Stimulated activated CD4-positive, alpha-beta T cell treated with anti-CD3 and anti-CD28 coated beads, Interleukin-2, amount 100 ng/mL, for 24 hours (primary cell): ENCODE data around the gene RXRA.

Experiments
- DNase-seq, 2 donors: peaks; one replicate each; pipeline ENCODE4 v3.0.0-alpha.2; 2020

The RXRA gene

DNA sequence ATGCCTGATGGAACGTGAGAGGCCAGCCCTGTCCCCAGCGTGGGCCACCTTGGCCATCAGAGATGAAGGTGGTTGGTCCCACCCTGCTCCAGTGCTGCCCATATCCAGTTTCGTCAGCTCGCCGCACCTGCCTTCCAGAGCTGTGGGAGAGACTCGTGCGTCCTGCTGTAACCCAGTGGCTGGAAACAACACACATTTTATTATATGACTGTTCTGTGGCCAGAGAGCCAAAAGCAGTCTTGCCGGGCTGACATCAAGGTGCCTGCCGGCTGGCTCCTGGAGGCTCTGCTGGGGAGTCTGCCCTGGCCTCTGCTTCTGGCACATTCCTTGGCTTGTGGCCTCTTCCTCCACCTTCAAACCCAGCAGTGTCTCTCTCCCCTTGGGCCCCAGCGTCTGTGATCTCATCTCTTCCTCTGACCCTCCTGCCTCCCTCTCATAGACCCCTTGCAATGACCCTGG lies 94.7 kb downstream of the RXRA start:
- DNase-seq: no peak

DNA sequence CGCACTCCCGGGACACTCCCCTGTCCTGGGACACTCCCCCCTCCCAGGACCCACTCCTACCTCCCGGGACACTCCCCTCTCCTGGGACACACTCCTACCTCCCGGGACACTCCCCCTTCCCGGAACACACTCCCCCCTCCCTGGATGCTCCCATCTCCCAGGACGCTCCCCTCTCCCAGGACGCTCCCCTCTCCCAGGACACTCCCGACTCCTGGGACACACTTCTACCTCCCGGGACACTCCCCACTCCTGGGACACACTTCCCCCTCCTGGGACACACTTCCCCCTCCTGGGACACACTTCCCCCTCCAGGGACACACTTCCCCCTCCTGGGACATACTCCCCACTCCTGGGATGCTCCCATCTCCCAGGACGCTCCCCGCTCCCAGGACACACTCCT lies 95.6 kb downstream of the RXRA start:
- DNase-seq: no peak

DNA sequence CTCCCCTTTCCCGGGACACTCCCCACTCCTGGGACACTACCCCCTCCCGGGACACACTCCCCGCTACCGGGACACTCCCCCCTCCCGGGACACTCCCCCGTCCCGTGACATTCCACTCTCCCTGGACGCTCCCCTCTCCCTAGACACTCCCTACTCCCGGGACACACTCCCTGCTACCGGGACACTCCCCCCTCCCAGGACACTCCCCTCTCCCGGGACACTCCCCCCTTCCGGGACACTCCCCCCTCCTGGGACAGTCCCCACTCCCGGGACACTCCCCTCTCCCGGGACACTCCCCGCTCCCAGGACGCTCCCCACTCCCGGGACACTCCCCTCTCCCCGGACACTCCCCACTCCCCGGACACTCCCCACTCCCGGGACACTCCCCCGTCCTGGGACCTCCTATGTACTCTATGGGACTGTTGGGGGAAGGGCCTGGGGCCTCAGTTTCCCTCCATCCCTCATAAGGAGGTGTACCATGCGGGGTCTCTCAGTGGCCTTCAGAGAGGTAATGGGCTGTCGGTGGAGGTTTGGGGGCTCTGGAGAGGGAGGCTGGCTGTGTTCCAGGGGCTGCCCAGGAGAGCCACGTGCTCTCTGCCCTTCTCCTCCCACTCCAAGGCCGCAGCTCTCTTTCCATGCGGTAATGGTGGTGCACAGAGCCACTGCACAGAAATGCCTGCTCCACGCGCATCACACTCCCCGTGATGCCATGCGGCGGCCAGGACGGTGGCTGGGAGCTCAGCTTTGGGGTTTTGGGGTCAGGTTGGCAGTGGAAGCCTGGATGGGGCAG lies 96.2 kb downstream of the RXRA start:
- no peak for DNase-seq

DNA sequence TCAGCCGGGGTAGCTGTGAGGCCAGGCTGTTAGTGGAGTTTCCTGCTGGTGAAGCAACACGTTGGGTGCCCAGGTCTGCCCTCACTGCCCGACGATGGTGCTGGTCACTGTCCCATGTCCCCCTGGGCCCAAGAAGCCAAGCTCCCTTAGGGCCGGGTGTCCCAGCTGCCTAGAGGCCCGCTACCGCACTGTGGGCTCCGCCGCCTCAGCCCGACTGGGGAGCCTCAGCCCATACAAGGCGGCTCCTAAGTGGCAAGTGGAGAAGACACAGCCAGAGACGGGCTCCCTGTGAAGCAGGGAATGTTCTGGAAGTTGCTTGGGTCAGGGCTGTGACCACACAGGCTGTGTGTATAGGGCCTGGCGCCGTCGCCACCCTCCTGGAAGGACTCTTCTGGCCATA lies 96.9 kb downstream of the RXRA start:
- DNase-seq: no peak

DNA sequence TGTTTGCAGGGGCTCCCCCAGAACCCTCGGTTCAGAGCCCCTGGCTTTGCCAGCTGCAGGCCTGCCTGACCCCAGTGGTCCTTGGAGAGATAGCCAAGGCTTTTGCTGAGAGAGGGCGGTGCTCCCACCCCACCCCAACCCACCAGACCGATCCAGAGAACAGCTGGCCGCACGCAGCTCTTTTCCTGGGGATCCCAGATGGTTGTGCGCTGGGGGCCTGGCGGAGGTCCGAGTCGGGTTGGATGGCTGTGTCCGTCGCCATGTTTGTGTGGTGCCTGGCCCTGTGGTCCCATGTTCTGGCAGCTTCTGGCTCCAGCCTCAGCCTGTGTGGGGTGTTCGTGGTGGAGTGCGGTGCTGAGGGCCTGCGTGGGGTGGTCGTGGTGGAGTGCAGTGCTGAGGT lies 97.5 kb downstream of the RXRA start:
- DNase-seq: no peak

DNA sequence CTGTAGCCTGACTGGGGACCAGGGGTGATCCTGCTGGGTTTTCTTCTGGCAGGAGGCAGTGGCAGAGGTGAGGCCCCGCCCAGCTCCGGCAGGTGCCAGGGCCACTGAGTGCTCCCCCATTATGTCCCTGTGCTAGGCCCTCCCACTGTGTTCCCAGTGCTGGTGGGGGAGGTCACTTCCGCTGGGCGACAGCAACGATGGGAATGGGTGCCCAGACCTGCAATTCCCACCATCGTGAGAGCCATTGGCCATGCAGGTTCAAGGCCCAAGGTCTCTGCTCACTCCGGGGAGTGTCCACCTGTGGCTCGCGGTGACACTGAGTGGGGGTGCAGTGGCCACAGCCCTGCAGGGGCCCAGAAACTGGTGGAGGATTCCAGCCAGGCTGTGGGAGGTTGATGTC lies 98.6 kb downstream of the RXRA start:
- no peak for DNase-seq

DNA sequence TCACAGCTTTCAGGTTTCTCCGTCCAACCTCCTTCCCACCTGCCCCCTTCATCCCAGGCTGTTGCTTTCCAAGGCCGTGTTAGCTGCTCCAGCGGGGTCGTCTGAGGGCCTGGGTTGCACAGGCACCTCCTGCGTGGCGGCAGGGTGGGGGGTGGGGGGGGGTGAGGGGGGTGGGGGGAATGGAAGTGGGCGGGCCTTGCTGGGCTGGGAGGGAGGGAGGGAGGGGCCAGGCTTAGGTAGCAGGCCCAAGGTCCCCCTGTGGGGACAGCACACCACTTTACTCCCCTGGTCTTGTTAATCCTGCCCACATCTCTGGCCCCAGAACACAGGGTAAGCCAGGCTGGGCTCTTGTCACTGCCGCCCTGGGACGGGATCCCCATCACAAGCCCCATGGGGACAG lies 99.1 kb downstream of the RXRA start:
- no peak for DNase-seq

DNA sequence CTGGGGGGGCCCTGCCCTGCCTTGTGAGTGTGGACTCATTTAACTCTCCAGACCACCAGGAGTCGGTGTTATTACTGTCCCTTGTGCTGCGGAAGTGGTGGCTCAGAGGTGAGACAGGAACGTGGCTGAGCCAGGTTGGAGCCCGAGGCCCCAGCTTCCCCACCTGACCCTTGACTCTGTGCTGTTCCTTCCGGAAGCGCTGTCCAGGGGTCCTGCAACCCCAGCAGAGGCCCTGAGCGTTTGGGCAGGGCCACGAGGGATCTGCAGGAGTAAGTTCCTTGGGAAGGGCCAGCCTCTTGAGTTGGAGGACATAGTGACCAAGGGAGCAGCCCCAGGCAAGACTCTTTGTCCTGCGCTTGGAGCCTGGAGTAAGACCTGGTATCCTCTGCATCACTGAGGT lies 99.6 kb downstream of the RXRA start:
- no peak for DNase-seq

DNA sequence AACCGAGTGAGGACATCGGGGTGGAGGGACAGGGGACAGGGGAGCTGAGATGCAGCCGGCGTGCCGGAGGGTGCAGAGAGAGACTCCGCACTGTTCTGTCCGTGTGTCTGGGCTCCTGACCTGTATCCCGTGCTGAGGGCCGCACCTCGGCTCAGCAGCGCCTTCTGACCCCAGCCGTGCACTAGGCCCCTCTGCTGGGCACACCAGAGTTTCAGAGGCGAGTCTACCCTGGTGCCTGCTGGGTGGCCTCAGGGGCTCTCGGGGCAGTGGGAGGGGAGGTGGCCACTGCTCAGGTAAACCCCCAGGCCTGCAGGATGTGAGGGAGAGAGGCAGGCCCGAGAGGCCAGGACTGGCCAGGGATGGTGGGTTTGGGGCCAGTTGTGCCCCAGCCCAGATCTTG lies 100.2 kb downstream of the RXRA start:
- no peak for DNase-seq

DNA sequence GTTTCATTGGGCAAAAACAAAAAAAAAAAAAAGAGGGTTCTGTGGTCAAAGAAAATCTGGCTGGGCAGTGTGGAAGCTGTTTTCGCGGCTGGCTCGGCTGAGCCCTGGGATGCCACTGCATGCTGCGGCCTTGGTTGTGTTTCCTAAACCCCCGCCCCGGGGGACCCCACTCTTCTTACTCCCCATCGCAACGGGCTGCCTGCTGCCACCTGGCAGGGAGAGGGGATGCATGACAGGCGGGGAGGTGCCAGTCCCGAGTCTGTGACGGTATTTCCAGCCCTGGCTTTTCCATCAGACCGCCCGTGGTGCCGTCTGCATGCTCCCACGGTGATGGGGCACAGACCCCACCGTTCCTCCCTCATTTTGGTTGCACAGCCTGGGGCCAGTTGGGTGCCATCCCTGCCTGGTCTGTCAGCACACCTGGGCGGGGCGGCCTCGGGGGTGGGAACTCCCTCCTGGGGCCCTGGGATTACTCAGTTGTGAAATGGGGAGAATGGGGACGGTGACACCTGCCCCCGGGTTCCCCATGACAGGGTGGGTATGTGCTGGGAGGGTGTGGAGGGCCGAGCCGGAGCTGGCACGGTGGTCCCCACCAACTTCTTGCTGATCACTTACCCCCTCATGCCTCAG lies 101.0 kb downstream of the RXRA start:
- no peak for DNase-seq

DNA sequence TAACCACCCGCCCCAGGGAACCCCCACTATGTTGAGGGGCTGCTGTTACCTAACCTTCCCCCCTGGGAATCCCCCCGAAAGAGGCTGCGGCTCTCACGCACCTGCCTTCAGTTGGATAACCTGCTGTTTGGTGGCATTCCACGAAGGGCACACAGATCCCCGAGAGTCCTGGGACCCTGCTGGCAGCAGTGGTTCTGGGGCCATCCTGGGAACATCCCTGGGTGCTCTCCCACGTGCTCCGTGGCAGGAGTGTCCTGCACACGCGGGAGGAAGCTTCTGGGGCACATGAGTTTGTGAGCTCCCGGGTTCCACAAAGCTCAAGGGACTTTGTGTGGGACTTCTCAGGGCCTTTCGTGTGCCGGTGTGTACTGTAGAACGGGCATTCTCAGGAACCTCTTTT lies 102.3 kb downstream of the RXRA start:
- DNase-seq: no peak

DNA sequence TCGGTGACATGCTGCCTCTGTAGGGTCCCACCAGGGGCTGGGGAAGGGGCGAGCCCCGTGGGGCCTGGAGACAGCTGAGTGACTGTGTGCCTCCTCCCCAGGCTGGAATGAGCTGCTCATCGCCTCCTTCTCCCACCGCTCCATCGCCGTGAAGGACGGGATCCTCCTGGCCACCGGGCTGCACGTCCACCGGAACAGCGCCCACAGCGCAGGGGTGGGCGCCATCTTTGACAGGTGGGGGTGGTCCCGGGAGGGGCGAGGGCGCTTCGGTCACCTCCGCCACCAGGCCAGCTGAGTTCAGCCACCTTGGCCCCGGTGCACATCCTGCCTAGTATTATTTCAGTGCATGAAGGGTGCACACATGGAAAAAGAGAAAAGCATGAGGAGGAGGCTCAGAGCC lies 102.8 kb downstream of the RXRA start:
- DNase-seq: no peak

DNA sequence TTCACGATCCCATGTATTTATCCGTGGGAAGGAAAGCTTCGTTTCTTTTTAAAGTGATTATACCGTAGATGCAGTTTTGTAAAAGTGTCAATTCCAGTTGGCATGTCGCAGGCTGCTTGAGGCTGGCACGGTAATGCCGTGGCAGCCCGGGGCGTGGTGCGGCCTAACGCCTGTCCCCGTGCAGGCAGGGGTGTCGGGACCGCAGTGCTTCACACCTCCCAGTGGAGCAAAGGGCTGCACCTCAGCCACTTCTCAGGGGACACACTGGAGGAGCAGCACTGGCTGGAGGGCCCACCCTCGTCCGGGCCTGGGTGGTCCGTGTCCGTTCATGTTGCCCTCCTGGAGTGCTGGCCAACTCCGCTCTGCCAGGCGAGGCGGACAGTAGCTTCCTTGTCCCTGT lies 103.2 kb downstream of the RXRA start:
- no peak for DNase-seq

DNA sequence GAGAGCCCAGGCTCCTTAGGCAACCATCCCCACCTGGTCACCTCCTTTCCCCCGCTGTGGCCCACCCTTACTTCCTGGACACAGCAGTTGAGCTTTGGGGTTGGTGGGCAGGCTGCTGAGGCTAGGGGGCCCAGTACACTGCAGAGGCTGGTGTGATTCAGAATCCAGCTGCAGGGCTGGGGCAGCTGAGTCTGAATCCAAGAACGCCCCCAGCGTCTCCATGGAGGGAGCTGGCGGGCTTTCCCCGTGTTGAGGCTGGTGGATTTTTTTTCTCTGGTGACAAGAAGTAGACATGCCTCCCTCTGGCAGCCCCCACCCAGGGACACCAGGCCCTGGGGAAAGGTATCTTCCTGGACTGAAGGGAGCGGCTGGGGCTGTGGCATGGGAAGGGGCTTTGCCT lies 104.8 kb downstream of the RXRA start:
- DNase-seq: no peak

DNA sequence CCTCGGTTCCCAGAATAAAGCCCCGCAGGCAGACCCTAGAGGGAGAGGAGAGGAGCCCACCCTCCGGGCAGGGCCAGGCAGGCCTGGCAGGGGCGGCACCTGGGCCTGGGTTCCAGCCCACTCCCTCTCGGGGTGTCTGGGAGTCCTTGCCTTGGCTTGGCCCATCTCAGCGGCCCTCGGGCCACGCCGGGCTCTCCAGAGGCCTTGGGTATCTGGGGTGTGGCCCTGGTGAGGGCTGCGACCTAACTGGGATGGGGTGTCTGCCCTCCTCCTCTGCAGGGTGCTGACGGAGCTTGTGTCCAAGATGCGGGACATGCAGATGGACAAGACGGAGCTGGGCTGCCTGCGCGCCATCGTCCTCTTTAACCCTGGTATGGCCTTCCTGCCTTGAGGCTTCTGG lies 105.4 kb downstream of the RXRA start:
- DNase-seq: no peak

DNA sequence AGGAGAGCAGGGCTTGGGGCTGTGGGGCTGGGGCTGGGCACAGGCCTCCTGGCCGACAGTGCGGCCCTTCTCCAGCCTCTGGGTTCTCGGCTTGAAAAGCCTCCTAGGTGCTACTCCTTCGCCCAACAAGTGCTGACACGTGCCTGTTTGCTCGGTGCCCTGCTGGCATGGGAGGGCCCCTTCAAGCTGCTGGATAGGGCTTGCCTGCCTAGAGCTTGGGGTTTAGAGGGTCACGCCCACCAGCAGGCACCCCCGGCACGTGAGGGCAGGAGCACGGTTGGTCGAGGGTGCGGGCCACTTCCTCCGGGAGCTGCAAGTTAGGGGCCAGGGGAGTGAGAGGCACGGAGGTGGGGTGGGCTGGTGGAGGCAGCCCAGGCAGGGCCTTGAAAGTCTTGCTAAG lies 106.2 kb downstream of the RXRA start:
- no peak for DNase-seq

DNA sequence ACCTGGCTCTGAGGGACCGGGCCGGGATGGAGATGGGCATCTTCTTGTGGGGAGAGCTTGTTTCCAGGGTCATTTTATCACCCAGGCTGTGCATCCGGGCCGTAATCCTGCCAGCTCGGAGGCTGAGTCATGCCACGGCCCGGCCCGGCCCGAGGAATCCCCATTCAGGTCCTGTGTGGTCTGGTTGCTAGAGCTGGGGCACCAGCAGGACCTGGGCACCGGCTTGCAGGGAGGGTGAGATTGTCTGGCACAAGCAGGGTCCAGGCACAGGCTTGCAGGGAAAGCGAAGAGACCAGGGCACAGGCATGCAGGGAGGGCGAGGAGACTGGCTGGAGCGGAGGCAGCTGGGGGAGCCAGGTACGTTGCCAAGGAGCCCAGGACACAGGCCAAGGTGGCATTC lies 106.8 kb downstream of the RXRA start:
- DNase-seq: no peak

DNA sequence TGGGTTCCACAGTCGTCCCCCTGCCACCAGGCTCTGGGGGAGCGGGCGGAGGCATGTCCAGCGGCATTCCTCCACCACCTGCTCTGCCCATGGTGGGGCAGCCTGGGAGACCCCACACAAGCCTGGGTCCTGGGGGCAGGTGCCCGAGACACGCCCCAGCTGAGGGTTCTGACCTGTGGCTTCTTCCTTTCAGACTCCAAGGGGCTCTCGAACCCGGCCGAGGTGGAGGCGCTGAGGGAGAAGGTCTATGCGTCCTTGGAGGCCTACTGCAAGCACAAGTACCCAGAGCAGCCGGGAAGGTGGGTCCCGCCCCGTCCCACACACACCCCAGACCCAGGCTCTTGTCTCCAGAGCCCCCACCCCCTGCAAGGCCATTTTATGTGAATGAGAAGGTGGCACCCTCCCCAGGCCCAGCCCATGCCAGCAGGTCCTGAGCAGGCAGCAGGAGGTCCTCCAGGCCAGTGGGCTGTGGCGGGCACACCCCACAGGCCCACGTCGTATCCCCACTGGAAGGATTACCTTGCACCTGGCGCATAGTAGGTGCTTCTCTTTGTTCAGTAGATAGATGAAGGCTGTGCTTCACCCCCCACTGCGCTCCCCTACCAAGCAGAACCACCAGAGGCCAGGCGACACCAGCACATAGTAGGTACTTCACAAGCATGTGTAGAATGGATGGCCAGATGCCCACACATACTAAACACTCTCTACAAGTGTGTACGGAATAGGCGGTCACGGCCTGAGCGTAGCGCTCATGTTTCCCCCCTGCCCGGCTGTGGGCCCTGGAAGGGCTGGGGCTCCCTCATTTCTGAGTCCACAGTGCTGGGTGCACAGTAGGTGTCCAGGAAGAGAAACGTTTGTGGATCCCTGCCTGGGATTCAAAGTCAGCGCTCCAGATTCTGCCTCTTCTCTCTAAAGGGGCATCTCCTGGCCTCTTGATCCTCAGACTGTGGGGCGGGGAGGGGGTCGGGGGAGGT lies 107.9 kb downstream of the RXRA start:
- DNase-seq: no peak

DNA sequence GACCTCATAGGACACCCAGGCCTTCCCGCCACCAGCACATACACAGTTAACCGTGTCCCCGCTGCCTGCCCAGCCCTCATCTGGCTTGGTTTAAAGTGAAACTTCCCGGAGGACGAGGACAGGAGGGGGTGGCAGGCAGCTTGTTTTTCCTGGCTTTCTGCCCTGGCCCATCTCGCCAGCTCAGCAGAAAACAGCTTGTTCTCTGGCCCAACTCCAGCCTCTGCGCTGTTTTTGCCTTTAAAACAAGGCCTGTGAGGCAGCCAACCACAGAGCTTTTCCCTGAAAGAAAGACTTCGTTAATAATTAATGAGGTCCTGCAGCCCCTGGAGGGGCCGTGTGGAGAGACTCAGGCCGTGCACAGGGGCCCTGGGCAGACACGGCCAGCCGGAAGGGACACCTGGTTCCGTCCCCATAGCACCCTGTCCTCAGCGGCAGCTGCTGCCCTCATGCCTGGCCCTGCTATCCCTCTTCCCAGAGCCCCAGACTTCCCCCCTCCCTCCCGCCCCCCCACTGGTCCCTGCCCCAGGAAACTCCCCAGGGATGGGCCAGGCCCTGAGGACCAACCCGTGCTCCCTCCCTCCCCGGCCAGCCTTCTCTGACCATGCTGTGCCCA lies 108.7 kb downstream of the RXRA start:
- DNase-seq: no peak

DNA sequence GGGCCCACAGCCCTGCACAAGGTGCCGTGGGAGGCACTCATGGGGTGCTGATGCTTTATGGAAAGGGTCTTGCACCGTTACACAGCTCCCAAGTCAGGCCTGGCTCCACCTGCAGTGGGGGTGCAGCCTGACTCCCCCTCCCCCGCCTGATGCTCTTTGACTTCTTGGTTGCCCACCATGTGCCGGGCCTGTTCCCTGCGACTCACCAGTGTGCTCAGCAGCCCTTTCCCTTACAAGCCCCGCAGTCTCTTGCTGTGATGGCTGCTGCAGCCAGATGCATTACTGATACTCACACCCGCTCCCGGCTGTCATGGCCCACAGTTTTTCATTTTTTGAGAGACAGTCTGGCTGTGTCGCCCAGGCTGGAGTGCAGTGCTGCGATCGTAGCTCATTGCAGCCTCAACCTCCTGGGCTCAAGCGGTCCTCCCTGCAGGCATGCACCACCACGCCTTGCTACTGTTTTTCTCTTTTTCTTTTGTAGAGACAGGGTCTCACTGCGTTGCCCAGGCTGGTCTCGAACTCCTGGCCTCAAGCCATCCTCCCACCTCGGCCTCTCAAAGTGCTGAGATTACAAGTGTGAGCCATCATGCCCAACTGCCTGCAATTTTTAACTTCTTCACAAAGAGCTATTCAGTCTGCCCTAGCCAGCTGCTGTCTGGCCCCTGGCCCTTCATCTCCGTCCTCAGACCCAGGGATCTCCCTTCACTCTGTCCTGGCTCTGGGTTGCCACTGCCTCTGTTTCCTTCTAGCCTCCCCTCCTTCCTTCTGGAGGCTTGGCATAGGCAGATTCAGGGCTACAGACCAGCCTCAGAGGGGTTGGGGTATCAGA lies 109.5 kb downstream of the RXRA start:
- no peak for DNase-seq

DNA sequence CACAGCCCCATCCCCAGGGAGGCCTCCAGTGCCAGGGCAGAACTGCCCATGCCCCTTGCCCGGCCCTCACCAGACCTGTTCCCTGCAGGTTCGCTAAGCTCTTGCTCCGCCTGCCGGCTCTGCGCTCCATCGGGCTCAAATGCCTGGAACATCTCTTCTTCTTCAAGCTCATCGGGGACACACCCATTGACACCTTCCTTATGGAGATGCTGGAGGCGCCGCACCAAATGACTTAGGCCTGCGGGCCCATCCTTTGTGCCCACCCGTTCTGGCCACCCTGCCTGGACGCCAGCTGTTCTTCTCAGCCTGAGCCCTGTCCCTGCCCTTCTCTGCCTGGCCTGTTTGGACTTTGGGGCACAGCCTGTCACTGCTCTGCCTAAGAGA lies 110.1 kb downstream of the RXRA start:
- no peak for DNase-seq

DNA sequence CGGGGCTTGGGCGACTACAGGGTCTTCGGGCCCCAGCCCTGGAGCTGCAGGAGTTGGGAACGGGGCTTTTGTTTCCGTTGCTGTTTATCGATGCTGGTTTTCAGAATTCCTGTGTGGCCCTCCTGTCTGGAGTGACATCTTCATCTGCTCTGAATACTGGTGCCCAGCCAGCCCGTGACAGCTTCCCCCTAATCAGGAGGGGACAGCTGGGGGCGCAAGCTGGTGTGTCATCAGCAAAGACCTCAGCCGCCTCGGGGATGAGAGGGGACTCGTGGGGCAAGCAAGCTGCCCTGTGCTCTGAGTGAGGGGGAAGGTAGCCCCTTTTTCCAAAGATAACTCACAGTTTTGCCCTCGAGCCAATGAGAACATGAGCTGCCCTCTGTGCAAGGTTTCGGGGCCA lies 110.7 kb downstream of the RXRA start:
- DNase-seq: no peak
